Measurements from ENCODE around the gene HMX1.

HMX1 gene

GRCh38 chr4:8871417-8872401, at the start of gene HMX1:
Gene HMX1 (minus strand): TSS chr4:8871839. CDS start chr4:8871614, 225 bp downstream.
- no peak for DNase-seq

GRCh38 chr4:8920969-8921368, 49.3 kb upstream of the HMX1 start:
- DNase-seq, result no peak

GRCh38 chr4:8920289-8920965, 48.8 kb upstream of the HMX1 start:
- DNase-seq, result no peak

GRCh38 chr4:8919651-8920288, 48.1 kb upstream of the HMX1 start:
- no peak for DNase-seq

- DNase-seq, result peak; percentile 4
Observed at GRCh38 chr4:8917868-8918783, 46.5 kb upstream of the HMX1 start.

- DNase-seq, result no peak
Observed at GRCh38 chr4:8917321-8917811, 45.7 kb upstream of the HMX1 start.

- DNase-seq, result no peak
Observed at GRCh38 chr4:8916906-8917305, 45.3 kb upstream of the HMX1 start.

GRCh38 chr4:8916351-8916885, 44.8 kb upstream of the HMX1 start:
- DNase-seq, result no peak

GRCh38 chr4:8915201-8916200, 43.9 kb upstream of the HMX1 start:
- DNase-seq, result no peak

GRCh38 chr4:8914461-8915171, 43.0 kb upstream of the HMX1 start:
- DNase-seq, result no peak

GRCh38 chr4:8913858-8914460, 42.3 kb upstream of the HMX1 start:
- DNase-seq, result no peak

GRCh38 chr4:8913121-8913857, 41.6 kb upstream of the HMX1 start:
- no peak for DNase-seq

- no peak for DNase-seq
Observed at GRCh38 chr4:8912506-8912905, 40.9 kb upstream of the HMX1 start.

- no peak for DNase-seq
Observed at GRCh38 chr4:8912089-8912455, 40.4 kb upstream of the HMX1 start.

- DNase-seq, result no peak
Observed at GRCh38 chr4:8911316-8912088, 39.9 kb upstream of the HMX1 start.

- no peak for DNase-seq
Observed at GRCh38 chr4:8910822-8911315, 39.2 kb upstream of the HMX1 start.

GRCh38 chr4:8910100-8910821, 38.6 kb upstream of the HMX1 start:
- no peak for DNase-seq

Data from NCI-H774 (cell line).